GM19467 (cell line): Measurements from ENCODE around the gene TBKBP1.
A peak's percentile ranks its signal among the peaks of the same experiment; 100 is the strongest.

ENCODE experiments used
- ATAC-seq: cut with Tn5 transposase; IDR thresholded peaks from one replicate; pipeline ENCODE4 v1.9.1; 2021; ENCODE audit warnings: mild to moderate bottlenecking, moderate library complexity; ENCODE audit not compliant: unreplicated experiment

Gene TBKBP1

GRCh38 chr17:47693731-47694580 is at the start of gene TBKBP1:
TSS of gene TBKBP1 (plus strand) at chr17:47694161. CDS start at chr17:47696113, 1,952 bp downstream.
- no peak for ATAC-seq

- no peak for ATAC-seq
Measured at GRCh38 chr17:47644324-47644723, 49.6 kb upstream of the TBKBP1 start.

GRCh38 chr17:47649153-47649971 is 44.6 kb upstream of the TBKBP1 start, which contains the start of gene KPNB1:
TSS of gene KPNB1 (plus strand) at chr17:47649919. CDS start at chr17:47650245, 326 bp downstream.
- ATAC-seq = peak; percentile 79

- peak; percentile 0 for ATAC-seq
Measured at GRCh38 chr17:47649972-47650524, 43.9 kb upstream of the TBKBP1 start.

GRCh38 chr17:47650525-47651522 is 43.1 kb upstream of the TBKBP1 start:
- ATAC-seq = peak; percentile 33

GRCh38 chr17:47651704-47652103 is 42.3 kb upstream of the TBKBP1 start:
- ATAC-seq = no peak

- no peak for ATAC-seq
Measured at GRCh38 chr17:47652570-47652969, 41.4 kb upstream of the TBKBP1 start.

- ATAC-seq = no peak
Measured at GRCh38 chr17:47653442-47653841, 40.5 kb upstream of the TBKBP1 start.

- ATAC-seq = no peak
Measured at GRCh38 chr17:47654991-47655390, 39.0 kb upstream of the TBKBP1 start.

- no peak for ATAC-seq
Measured at GRCh38 chr17:47660064-47660492, 33.9 kb upstream of the TBKBP1 start.

GRCh38 chr17:47663912-47664623 is 29.9 kb upstream of the TBKBP1 start:
- no peak for ATAC-seq

GRCh38 chr17:47664624-47664941 is 29.4 kb upstream of the TBKBP1 start:
- ATAC-seq = no peak

- ATAC-seq = no peak
Measured at GRCh38 chr17:47665655-47666054, 28.3 kb upstream of the TBKBP1 start.

- ATAC-seq = no peak
Measured at GRCh38 chr17:47669081-47669480, 24.9 kb upstream of the TBKBP1 start.

GRCh38 chr17:47670064-47670463 is 23.9 kb upstream of the TBKBP1 start:
- no peak for ATAC-seq

GRCh38 chr17:47674499-47674898 is 19.5 kb upstream of the TBKBP1 start:
- ATAC-seq = no peak

- no peak for ATAC-seq
Measured at GRCh38 chr17:47675380-47676198, 18.4 kb upstream of the TBKBP1 start.

- ATAC-seq = no peak
Measured at GRCh38 chr17:47676199-47676472, 17.8 kb upstream of the TBKBP1 start.

GRCh38 chr17:47676510-47677165 is 17.3 kb upstream of the TBKBP1 start:
- no peak for ATAC-seq
